Measurements from ENCODE around the gene VSTM4. TPM values are rescaled to one million over a fixed set of nuclear protein-coding genes. Genes with fewer than 3 reads are reported as not detected.

The VSTM4 gene
- total and polyA plus RNA-seq, 2 donors (not counting 1 experiment from before 2014, with no cell fraction given) = not detected

DNA sequence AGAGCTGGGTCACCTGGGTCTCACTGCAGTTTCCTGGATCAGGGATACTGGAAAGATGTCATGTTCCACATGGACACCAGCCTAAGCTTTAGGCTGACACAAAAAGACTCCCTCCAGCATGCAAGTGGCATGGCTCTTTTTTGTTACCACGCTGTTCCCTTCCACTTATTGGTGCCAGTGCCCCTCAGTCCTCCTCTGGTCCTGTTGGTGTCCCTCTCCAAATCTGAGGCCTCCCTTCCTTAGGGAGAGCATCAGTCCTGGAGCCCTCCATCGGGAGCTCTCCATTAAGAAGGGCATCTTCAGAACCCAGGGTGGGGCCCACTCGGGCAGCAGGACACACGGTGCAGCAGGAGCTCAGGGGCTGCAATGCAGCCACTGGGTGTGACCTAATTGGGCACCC lies 99.6 kb downstream of the VSTM4 start:
- H3K79me2 ChIP-seq (ENCODE audit: control insufficient read depth, insufficient read depth, low read length) = no peaks in the 10 kb centered on the region
- peaks cover 0 to 13% (median 3%) of the 10 kb centered on the region in 4 experiments for H3K27me3 ChIP-seq (replicated peaks in 1 of 4; ENCODE audit: control extremely low read depth in 1 of 4, control insufficient read depth in 3 of 4, insufficient read depth in 4 of 4, low read length in 3 of 4)
- H3K9me3 Mint-ChIP-seq (ENCODE audit: insufficient read depth) = no peaks in the 10 kb centered on the region
- TF ChIP-seq, protein P1, sequence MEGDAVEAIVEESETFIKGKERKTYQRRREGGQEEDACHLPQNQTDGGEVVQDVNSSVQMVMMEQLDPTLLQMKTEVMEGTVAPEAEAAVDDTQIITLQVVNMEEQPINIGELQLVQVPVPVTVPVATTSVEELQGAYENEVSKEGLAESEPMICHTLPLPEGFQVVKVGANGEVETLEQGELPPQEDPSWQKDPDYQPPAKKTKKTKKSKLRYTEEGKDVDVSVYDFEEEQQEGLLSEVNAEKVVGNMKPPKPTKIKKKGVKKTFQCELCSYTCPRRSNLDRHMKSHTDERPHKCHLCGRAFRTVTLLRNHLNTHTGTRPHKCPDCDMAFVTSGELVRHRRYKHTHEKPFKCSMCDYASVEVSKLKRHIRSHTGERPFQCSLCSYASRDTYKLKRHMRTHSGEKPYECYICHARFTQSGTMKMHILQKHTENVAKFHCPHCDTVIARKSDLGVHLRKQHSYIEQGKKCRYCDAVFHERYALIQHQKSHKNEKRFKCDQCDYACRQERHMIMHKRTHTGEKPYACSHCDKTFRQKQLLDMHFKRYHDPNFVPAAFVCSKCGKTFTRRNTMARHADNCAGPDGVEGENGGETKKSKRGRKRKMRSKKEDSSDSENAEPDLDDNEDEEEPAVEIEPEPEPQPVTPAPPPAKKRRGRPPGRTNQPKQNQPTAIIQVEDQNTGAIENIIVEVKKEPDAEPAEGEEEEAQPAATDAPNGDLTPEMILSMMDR (IDR thresholded peaks at IDR 0.05) = no peak
- TF ChIP-seq EZH2 (IDR thresholded peaks at IDR 0.05; ENCODE audit: borderline replicate concordance, insufficient read depth, low read depth, low read length, poor library complexity, severe bottlenecking) = no peak
- no peaks in the 10 kb centered on the region for H3K4me1 Mint-ChIP-seq
- no peak overlapping the region for H2AFZ ChIP-seq (ENCODE audit: insufficient read depth, low read depth, low read length, poor library complexity, severe bottlenecking)
- no peak overlapping the region for H3K27ac ChIP-seq (ENCODE audit: low read length in 2 of 2)
- ATAC-seq (ENCODE audit: low read depth) = no peak
- H3K9ac ChIP-seq (ENCODE audit: low read length) = no peak overlapping the region
- WGBS (ENCODE audit: insufficient coverage) = 85% methylated on average over 3 of the region's 4 CpGs
- H4K20me1 ChIP-seq (ENCODE audit: control insufficient read depth, insufficient read depth, low read length, poor library complexity, severe bottlenecking) = no peaks in the 10 kb centered on the region
- H3K4me3 ChIP-seq (ENCODE audit: control extremely low read depth in 1 of 5, extremely low read depth in 1 of 5, insufficient read depth in 1 of 5, low read depth in 2 of 5, low read length in 4 of 5) = no peak overlapping the region
- H3K27me3 Mint-ChIP-seq = peaks cover 25% of the 10 kb centered on the region
- peaks cover 0 to 9% (median 0%) of the 10 kb centered on the region in 3 donors for H3K9me3 ChIP-seq (ENCODE audit: control extremely low read depth in 1 of 3, control insufficient read depth in 2 of 3, insufficient read depth in 1 of 3, low read length in 2 of 3)
- ChIA-PET POLR2A (no interaction called here), CTCF (interaction anchor here (1.4 kb wide), 1 partner anchor 8 kb away, joined by 3 read pairs; no protein-coding TSS in a partner anchor)
- no peak overlapping the region for H3K4me3 Mint-ChIP-seq
- H3K36me3 ChIP-seq (replicated peaks in 1 of 2; ENCODE audit: control extremely low read depth in 1 of 2, control insufficient read depth in 1 of 2, extremely low read depth in 1 of 2, insufficient read depth in 2 of 2, low read length in 1 of 2) = no peaks in the 10 kb centered on the region
- no peak for DNase-seq
- H3K4me2 ChIP-seq (replicated peaks; ENCODE audit: low read depth, low read length, poor library complexity, severe bottlenecking) = no peak overlapping the region
- H3K27ac Mint-ChIP-seq = no peak overlapping the region
- intact Hi-C loops (cut with micrococcal nuclease) = no loop called here
- no peaks in the 10 kb centered on the region for H3K4me1 ChIP-seq (ENCODE audit: control insufficient read depth in 2 of 2, insufficient read depth in 2 of 2, low read length in 2 of 2)

DNA sequence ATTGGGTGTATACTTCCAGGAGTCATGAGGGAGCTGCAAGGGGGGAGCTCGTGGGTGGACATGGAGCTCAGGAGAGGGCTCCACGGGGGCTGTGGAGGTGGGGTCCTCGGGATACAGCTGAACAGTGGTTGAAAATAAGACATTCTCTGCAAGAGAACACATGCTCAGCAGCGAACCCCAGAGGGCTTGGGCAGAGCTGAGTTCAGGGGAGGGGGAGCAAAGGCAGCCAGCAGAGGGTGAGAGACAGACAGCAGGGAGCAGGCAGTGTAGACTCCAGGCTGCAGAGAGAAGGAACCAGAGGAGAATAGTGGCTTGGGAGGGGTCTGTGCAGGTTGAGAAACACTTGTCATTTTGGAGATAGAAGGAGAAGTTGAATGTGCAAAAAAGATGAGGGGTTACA lies 102.7 kb downstream of the VSTM4 start:
- TF ChIP-seq, protein P1 (IDR thresholded peaks at IDR 0.05) = no peak
- no peak for TF ChIP-seq EZH2 (IDR thresholded peaks at IDR 0.05; ENCODE audit: borderline replicate concordance, insufficient read depth, low read depth, low read length, poor library complexity, severe bottlenecking)
- 85% methylated on average over 4 of the region's 4 CpGs for WGBS (ENCODE audit: insufficient coverage)
- Histone ChIP-seq H3K27ac (ENCODE audit: low read length in 2 of 2) (no peak overlapping the region), H3K4me2 (replicated peaks; ENCODE audit: low read depth, low read length, poor library complexity, severe bottlenecking) (no peak overlapping the region), H3K9me3 (ENCODE audit: control extremely low read depth in 1 of 3, control insufficient read depth in 2 of 3, insufficient read depth in 1 of 3, low read length in 2 of 3) (no peaks in the 10 kb centered on the region), H2AFZ (ENCODE audit: insufficient read depth, low read depth, low read length, poor library complexity, severe bottlenecking) (no peak overlapping the region), H3K4me3 (ENCODE audit: control extremely low read depth in 1 of 5, extremely low read depth in 1 of 5, insufficient read depth in 1 of 5, low read depth in 2 of 5, low read length in 4 of 5) (no peak overlapping the region), H3K36me3 (replicated peaks in 1 of 2; ENCODE audit: control extremely low read depth in 1 of 2, control insufficient read depth in 1 of 2, extremely low read depth in 1 of 2, insufficient read depth in 2 of 2, low read length in 1 of 2) (no peaks in the 10 kb centered on the region), H3K4me1 (ENCODE audit: control insufficient read depth in 2 of 2, insufficient read depth in 2 of 2, low read length in 2 of 2) (no peaks in the 10 kb centered on the region), H3K27me3 (replicated peaks in 1 of 4; ENCODE audit: control extremely low read depth in 1 of 4, control insufficient read depth in 3 of 4, insufficient read depth in 4 of 4, low read length in 3 of 4) (peaks cover 0 to 13% (median 3%) of the 10 kb centered on the region in 4 experiments), H4K20me1 (ENCODE audit: control insufficient read depth, insufficient read depth, low read length, poor library complexity, severe bottlenecking) (no peaks in the 10 kb centered on the region), H3K79me2 (ENCODE audit: control insufficient read depth, insufficient read depth, low read length) (no peaks in the 10 kb centered on the region), H3K9ac (ENCODE audit: low read length) (no peak overlapping the region)
- Mint-ChIP-seq H3K27ac (no peak overlapping the region), H3K4me1 (no peaks in the 10 kb centered on the region), H3K4me3 (no peak overlapping the region), H3K9me3 (ENCODE audit: insufficient read depth) (no peaks in the 10 kb centered on the region), H3K27me3 (peaks cover 16% of the 10 kb centered on the region)
- ChIA-PET POLR2A (no interaction called here), CTCF (no interaction called here)
- intact Hi-C loops (cut with micrococcal nuclease) = no loop called here
- DNase-seq = no peak
- no peak for ATAC-seq (ENCODE audit: low read depth)

Measured in B cell (primary cell).